ENCODE measurements around the gene OBP2A. TPM values are rescaled to one million over a fixed set of nuclear protein-coding genes. Genes with fewer than 3 reads are reported as not detected.

Gene OBP2A
- total RNA-seq, 4 donors from 2014 or later = not detected

- peaks cover 13 to 15% of the 10 kb centered on the region in 2 donors for H3K36me3 ChIP-seq
- H3K27me3 ChIP-seq = no peaks in the 10 kb centered on the region
- H3K4me1 ChIP-seq = no peaks in the 10 kb centered on the region
- no peak overlapping the region for H3K4me3 ChIP-seq (replicated peaks in 1 of 3)
- intact Hi-C loops (cut with DNase I) = no loop called here
- DNase-seq = no peak
- WGBS, 2 donors = 81 to 92% methylated on average over 6 to 9 of the region's 9 CpGs
- no peaks in the 10 kb centered on the region for H3K9me3 ChIP-seq
- no peak overlapping the region for H3K27ac ChIP-seq
- TF ChIP-seq POLR2A (IDR thresholded peaks at IDR 0.05) (no peak), CTCF (IDR thresholded peaks at IDR 0.05) (no peak)
These were observed 37.6 kb upstream of the OBP2A start for GRCh38 chr9:135508211-135508820.

DNA sequence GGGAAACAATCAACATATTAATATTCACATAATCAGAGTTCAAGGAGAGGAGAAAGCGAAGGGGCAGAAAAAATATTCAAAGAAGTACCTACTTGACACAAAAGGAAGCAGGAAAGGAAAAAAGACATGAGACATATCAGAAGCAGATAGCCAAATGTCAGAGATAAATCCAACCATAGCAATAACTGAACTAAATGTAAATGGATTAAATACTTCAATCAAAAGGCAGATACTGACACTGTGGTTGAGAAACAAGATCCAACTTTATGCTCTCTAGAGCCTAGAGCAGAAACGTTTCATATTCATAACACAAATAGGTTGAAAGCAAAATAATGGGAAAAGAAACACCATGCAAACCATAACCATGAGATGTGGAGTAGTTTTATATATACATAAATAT, 36.5 kb upstream of the OBP2A start:
- intact Hi-C loops (cut with DNase I) = no loop called here
- no peaks in the 10 kb centered on the region for H3K4me1 ChIP-seq
- H3K4me3 ChIP-seq (replicated peaks in 1 of 3) = no peak overlapping the region
- no peaks in the 10 kb centered on the region for H3K27me3 ChIP-seq
- H3K27ac ChIP-seq = no peak overlapping the region
- WGBS, 2 donors = 84 to 92% methylated on average over 2 of the region's 2 CpGs
- H3K9me3 ChIP-seq = no peaks in the 10 kb centered on the region
- H3K36me3 ChIP-seq = peaks cover 2 to 6% of the 10 kb centered on the region in 2 donors
- DNase-seq = no peak
- TF ChIP-seq POLR2A (IDR thresholded peaks at IDR 0.05) = no peak
- TF ChIP-seq CTCF (IDR thresholded peaks at IDR 0.05) = no peak

GRCh38 chr9:135512241-135512603, 33.7 kb upstream of the OBP2A start:
- 72 to 76% methylated on average over 10 of the region's 10 CpGs for WGBS, 2 donors
- TF ChIP-seq CTCF (IDR thresholded peaks at IDR 0.05) (no peak), POLR2A (IDR thresholded peaks at IDR 0.05) (no peak)
- no peak for DNase-seq

DNA sequence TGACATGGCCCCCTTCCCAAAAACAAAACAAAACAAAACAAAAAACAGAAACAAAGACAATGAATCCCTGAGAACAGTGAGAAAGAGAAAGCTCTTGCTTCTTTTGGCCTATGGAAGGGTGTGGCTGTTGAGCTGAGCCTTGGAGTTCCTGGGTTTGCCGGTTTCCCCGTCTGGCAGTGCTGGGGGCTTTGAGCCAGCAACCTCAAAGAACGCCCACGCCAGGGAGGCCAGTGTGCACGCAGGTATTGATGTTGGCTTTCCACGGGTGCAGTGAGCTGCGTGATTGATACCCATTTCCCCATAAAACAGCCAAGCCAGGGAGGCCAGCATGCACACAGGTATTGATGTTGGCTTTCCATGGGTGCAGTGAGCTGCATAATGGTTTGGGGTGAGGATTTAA, 33.0 kb upstream of the OBP2A start:
- intact Hi-C loops (cut with DNase I) = no loop called here

More at GRCh38 chr9:135512241-135512603, 33.7 kb upstream of the OBP2A start:
- Histone ChIP-seq H3K27ac (no peak overlapping the region), H3K27me3 (no peaks in the 10 kb centered on the region), H3K4me1 (no peaks in the 10 kb centered on the region), H3K36me3 (no peaks in the 10 kb centered on the region), H3K9me3 (no peaks in the 10 kb centered on the region), H3K4me3 (replicated peaks in 1 of 3) (no peak overlapping the region)
- intact Hi-C loops (cut with DNase I) = no loop called here

More for the DNA sequence above, 33.0 kb upstream of the OBP2A start:
- Histone ChIP-seq H3K4me1 (no peaks in the 10 kb centered on the region), H3K36me3 (no peaks in the 10 kb centered on the region), H3K27me3 (no peaks in the 10 kb centered on the region), H3K27ac (no peak overlapping the region), H3K4me3 (replicated peaks in 1 of 3) (no peak overlapping the region), H3K9me3 (no peaks in the 10 kb centered on the region)
- no peak for DNase-seq
- 61 to 65% methylated on average over 7 of the region's 7 CpGs for WGBS, 2 donors
- TF ChIP-seq CTCF (IDR thresholded peaks at IDR 0.05) = no peak
- no peak for TF ChIP-seq POLR2A (IDR thresholded peaks at IDR 0.05)
